GM18867 (cell line): ENCODE measurements around the gene MRPS22.
"Not testable (repeated sequence)": the region's sequence is repeated elsewhere in the genome, so short reads cannot be mapped to it uniquely, and the experiment has no call there.

Experiments used
- ATAC-seq: cut with Tn5 transposase; IDR thresholded peaks from one replicate; pipeline ENCODE4 v1.9.1; 2021; ENCODE audit warnings: mild to moderate bottlenecking, moderate library complexity; ENCODE audit not compliant: unreplicated experiment

MRPS22 gene

DNA sequence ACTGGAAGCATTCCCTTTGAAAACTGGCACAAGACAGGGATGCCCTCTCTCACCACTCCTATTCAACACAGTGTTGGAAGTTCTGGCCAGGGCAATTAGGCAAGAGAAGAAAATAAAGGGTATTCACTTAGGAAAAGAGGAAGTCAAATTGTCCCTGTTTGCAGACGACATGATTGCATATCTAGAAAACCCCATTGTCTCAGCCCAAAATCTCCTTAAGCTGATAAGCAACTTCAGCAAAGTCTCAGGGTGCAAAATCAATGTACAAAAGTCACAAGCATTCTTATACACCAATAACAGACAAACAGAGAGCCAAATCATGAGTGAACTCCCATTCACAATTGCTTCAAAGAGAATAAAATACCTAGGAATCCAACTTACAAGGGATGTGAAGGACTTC, 9.1 kb upstream of the MRPS22 start:
- ATAC-seq: not testable (repeated sequence)

DNA sequence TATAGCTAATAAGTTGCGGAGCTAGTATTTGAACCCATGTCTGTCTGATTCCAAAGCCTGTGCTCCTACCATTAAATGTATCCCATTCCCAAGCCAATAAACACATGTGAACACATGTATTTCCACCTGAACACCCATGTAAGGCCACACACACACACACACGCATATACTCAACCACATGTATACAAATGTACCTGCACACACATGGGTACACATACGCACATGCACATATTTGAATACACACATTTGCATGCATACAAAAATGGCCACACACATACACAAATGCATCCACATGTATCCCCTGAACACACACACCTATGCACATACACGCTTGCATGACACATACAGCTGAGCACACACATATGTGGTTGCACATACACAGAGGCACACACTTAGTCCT, 5.4 kb upstream of the MRPS22 start:
- ATAC-seq: no peak

DNA sequence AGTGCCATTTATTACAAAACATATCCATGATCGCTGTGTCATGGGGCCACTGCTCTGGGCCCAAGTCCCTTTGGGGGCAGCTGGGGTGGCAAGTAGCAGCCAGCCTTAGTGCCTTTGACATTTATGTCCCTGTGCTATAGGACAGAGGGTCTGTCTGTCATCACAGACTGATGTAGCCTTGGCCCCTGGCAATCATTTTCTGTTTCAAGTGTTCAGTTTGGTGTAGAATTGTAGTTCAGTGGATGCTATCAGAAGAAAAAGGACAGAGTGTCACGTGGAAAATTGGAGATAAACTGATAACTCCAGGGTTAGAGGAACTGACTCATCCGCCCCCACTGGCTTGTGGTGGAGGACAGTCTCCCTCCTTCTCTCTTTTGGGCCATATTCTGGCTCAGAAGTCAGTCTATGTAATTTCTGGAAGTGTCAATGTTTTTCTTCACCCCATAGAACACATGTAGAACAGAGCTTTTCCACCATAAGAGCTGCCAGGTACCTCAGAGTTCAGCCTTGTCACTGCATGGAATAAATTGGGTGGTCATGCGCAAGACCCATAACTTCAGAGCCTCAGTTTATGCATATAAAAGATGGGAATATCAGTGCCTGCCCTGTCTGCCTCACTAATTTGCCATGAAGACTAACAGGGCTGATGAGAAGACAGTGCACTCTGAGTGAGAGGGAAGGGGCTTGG, 4.5 kb upstream of the MRPS22 start:
- no peak for ATAC-seq

DNA sequence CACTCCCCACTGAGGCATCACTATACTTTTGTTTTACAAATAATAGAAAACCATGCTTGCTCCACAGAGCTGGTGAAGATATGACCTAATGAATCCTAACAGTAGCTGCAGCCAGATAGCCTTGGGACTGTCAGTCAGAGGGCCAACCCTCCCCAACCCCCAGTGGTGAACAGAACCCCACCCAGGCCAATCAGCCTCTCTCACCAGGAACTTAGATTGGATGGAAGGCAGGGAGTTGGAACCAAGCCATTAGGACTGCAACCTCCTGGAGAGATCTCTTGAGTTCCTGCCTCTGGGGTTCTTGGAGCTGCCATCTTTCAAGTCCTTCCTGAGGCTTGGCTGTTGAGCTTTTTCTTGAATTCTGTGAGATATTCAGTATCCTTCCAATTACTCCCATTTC, 3.0 kb upstream of the MRPS22 start:
- ATAC-seq: no peak

DNA sequence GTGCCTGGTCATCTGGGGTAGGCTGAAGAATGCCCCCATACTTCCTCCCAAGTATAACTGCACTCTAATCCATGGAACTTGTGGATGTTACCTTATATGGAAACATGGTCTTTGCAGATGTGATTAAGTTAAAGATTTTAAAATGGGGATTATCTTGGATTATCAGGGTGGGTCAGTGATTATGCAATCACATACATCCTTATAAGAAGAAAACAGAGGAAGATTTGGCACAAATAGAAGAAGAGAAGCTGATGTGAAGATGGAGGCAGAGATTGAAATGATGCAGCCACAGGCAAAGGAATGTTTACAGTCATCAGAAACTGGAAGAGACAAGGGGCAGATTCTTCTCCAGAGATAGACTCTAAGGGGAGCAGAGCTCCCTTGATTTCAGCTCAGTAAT, 1.8 kb upstream of the MRPS22 start:
- no peak for ATAC-seq

DNA sequence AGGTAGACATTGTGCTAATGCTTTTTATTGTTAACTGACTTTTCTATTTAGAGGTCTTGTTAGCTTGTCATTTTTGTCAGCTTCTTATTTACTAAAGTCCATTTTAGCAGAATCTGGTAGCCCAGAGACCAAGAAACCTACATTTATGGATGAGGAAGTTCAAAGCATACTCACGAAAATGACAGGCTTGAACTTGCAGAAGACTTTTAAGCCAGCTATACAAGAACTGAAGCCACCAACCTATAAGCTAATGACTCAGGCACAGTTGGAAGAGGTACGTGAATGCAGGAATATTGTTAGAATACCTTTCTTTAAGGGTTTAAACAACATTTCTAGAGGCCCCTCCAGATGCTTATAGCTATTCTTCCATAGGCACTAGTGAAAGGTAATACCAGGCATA, 3.0 kb downstream of the MRPS22 start:
- no peak for ATAC-seq

DNA sequence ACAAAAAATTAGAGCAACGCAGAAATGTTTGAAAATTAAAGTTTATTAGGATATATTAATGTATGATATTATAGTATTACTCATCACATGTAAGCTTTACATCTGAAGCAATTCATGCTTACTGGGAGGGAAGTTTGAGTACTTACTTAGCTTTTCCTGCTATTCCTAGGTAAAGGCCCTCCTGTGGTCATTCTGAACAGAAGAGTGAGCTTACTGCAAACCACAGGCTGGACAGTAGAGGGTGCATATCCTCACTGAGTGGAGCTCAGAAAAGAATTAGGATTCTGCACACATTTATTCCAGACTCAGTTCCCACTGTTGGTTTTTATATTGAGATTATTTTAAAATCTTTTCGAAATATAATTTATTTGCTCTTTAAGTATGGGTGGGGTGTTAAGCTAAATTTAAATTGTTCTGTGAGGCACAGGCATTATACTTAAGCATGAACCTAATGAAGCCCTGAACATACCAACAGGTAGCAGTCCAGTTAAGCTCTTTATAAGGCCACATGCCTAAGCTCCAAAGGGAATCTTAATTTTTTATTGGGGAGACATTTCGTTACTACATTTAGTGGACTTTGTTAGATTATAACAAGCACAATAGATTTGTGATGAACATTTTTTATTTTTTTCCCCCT, 10.2 kb downstream of the MRPS22 start:
- ATAC-seq: peak; percentile 51

DNA sequence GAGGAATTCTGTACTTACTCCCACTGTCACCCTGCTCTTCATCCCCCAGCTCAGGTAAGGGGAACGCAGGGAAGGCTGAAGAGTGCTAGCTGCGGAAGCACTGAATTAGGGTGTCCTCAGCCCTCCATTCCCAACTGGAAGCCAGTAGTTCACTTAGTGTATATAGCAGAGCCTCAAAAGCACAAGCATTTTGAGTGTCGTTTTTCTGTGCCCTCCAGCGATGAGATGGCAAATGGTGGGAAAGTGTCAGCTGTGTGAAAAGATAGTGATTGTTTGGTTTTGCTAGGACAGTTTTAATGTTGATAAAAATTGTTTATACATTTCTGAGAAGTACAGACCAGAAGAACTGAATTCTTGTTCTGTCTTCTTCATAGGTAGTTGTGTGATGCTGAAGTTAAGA, 10.8 kb downstream of the MRPS22 start:
- no peak for ATAC-seq

DNA sequence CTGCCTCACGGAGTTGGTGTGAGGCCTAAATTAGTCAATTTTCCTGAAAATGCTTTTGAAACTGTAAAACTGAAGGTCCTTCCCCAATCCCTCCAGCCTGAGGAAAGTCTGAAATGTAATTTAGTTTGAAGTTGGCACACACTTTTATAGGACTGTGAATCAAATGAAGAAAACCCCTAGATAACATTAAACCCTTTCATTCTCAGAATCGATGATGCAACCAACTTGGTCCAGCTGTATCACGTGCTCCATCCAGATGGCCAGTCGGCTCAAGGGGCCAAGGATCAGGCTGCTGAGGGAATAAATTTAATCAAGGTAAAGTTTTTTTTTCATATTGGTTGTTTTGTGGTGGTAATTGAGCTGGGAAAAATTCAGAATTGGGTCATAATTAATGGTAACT, 11.7 kb downstream of the MRPS22 start:
- ATAC-seq: no peak

DNA sequence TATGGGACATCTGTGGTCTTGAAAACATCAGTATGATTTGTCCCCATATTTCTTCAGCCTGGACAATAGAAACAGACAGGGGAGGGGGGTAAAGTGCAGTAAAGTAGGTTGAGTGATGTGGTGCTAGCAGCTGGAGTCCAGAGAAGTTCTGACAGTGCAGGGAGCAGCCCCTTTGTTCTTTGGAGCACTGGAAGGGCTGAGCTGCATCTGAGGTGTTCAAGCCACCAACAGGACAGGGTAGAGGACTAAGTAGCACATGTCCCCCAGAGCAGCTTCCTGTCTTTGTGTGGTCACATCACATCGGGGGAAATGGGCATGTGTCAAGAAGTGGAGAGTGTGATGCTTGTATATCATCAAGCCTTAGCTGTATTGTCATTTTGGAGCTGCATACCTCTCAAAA, 12.1 kb downstream of the MRPS22 start:
- ATAC-seq: no peak

DNA sequence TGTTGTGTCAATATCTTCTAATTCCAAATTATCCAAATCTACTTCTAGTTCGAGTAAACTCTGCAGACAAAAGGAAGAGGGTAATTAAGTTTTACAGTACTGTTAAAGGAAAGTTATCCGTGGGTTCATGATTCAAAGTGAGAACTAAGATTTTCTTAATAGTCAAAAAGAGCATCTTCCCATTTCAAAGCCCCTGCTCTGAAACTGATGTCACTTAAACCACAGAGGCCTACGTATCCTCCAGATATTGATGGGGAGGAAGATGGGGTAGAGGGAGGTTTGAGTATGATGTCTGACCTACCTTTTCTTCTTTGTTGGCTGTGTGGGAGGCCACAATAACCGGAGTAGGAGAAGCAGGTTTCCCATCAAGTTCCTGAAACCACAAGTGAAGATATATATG, 14.1 kb downstream of the MRPS22 start:
- no peak for ATAC-seq

DNA sequence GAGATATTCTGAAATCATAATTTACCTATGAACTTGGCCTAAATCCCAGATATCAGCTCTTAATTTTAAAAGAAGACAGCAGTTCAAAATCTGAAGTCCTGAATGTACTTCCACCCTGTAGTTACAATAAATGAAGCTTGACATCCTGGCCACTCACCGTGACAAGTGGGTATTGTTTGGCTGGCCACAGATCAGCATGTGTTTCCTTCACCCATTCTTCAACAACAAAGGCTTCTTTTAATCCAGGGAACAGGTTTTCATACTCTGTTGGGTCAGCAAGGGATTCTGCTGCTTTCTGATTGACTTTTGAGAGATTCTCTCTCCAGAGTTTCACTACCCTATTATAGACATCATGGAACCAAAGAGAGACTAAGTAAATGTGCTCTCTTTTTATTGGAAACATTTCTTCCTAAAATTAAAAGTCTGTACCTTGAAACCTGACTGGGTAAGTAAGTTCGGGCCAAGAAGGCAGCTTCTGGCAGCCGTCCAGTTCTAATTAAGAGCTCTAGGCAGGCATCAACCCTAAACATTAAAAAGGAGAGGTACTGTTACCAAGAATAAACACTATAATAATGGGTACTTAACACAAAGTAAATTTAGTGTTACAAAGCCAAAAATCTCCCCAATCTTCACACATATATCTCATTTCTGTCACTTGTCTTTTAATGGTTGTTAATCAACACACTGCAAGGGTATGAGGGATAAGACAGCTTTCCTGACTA, 15.2 kb downstream of the MRPS22 start:
- no peak for ATAC-seq

DNA sequence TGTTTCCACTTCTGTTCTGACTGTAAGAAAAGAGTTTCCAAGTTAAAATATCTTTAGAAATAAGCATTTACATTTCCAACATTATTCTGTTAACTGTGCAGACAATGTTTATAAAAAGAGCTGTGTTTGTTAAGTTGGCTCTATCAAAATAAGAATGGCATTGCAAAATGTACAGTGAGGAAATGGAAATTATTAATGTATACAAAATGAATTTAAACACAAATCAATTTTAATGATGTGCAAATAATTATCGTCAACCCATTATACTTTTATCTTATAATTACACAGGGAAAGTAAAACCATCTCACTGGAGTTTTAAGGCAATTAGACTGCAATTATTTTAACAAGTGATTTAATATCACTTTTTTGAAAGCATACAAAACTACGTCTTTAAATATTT, 17.5 kb downstream of the MRPS22 start:
- ATAC-seq: no peak

DNA sequence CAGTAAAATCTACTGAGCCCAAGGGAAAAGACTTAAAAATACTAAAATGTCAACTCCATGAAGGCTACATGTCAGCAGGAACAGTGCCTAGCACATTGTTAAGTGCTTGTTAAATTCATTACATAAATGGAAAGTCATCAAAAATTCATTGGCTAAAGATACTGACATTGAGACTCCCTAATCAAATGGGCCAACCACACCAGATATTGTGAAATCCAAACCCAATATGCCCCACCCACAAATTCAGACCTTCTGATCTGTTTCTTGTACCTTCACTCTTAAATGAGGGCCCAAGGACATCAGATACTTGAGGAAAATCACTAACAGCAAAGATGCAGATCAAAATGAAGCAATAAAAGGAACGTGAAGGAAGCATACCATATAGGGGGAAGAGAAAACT, 20.7 kb downstream of the MRPS22 start:
- no peak for ATAC-seq

DNA sequence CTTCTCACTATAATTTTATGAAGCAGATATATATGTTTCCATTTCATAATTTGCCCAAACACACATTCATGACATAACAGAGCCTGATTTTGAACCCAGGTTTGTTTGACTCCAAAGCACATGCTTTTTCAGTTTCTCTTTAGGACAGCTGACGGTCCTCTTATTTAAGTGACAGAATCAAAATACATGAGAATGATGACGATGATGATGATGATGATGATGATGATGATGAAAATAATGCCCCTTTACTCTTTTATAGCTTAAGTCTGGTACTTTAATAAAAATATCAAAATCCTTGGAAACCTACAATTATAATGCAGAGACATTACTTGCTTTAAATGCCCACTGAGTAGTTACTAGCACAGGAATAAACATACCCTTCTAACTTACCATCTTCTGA, 30.3 kb downstream of the MRPS22 start:
- no peak for ATAC-seq

DNA sequence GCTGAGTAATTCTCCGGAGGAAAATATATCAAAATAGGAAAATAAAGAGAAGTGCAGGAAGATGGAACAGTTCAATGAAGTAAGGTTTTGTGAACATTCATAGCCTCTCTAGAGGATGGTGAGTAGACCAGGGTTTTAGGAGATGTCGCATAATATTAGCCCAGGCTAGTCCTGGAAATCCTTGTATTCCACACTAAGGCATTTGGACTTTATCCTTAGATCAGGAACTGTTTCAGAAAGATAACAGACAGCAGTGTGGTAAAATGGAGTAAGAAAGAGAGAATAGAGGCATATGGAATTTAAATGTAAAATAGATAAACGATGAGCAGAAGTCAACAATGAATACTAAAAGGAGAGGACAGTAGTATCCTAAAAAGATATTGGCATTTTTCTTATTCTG, 33.6 kb downstream of the MRPS22 start:
- ATAC-seq: no peak

DNA sequence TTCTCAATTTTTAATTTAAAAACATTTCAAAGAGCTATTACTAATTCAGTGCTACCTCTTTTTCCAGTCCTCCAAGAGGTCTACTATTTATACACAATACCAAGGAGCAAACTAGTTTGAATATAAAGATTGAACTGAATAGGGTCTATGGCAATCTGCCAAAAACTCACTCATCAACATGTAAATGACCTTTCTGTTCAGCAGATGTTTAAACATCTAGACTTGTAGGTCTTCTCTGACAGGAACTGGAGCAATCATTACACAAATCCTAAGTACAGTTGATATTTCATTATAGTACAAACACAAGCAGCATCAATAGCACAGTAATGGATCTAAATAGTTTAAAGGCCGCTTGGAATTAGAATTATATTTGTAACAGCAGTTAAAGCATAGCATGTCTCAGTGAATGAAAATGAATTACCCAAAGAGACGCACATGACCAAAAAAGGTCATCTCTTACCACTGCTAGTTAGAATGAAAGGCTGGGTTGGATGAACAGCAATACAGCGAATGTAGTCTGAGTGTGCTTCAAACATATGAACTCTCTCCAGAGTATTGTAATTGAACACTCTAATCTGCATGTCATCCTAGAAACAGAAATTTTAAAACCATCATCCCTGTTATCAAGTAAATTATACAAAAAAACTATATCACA, 34.9 kb downstream of the MRPS22 start:
- ATAC-seq: no peak

DNA sequence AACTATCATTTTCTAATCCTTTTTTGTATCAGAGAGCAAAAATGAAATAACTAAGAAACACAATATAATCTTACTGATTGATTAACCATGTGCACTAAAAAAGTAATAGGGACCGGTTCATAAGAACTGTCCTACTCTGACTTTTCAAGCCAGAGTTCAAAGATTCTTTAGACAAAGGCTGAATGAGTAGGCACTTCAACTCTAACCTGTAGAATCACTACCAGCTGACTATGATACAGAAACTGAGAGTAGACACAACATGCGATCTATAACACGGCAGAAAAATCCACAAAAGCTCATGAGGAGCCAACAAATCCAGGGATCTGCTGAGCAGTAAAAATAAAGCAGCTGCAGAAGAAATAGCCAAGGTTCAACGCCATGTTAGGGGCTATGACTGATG, 36.8 kb downstream of the MRPS22 start:
- no peak for ATAC-seq

DNA sequence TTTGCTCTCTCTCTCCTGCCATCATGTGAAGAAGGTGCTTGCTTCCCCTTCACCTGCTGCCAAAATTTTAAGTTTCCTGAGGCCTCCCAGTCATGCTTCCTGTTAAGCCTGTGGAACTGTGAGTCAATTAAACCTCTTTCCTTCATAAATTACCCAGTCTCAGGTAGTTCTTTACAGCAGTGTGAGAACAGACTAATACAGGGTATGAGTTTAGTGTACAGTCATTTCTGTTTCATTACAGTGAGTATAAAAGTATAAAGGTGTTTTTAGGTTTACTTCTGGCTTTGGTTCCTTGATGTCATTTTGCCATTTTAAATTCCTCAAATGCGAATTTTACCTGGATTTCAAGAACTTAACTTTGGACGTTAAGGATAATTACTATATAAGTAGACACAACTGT, 38.5 kb downstream of the MRPS22 start:
- not testable (repeated sequence) for ATAC-seq

DNA sequence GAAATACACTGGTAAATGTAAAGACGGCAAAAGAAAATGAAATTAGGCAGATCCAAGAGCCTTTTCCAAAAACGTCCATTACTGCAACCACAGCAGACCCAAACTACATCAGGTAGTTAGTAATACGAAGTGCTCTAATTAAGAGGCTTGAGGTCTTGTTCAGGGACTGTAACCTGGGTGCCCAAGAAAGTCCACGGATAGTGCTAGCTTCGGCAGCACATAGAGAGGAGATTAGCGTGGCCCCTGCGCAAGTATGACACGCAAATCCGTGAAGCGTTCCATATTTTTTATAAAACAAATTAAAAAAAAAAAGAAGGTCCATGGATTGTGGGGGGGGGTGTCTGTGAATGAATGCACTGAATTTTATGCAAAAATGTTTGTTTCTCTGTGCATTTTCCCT, 44.3 kb downstream of the MRPS22 start:
- no peak for ATAC-seq

DNA sequence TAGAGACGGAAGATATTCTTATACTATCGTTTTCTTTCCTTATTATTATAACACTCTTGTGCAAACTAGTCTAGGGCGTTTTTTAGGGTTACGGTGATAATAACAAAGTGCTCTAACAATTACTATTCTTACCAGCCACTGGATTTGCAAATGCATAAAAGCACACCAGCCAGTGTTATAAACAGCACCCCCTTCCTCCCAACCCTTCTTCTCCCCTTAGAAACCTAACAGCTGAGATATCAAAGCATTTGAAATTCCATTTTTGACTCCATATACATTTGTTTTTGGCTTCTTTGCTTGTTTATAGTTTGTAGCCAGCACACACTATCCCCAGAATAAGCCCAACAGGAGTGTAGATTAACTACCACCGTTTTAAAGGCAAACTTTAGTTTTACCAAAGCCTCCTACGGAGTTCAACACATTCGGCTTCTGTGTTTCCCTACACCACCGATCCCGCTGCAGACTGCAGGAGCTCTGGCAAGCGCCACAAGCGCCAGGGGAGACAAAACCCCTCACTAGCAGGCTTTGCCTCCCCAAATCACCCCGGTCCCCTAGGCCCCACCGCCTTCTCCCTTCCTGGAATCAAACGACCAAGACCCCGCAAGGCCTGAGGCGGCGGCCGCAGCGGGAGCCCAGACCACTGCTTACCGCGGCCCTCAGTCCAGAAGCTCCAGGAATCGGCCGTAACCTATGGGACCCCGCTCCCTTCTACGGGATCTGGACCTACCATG, 45.2 kb downstream of the MRPS22 start:
- peak; percentile 9 for ATAC-seq
